ENCODE results near the gene GNB3. TPM values are rescaled to one million over a fixed set of nuclear protein-coding genes. Genes with fewer than 3 reads are reported as not detected.

GNB3 gene
- total and polyA plus RNA-seq, 9 of the 15 experiments (the other 6 are each of a cell fraction or from before 2014, with no cell fraction given) = 1.4 to 5.8 (median 2.0) TPM

DNA sequence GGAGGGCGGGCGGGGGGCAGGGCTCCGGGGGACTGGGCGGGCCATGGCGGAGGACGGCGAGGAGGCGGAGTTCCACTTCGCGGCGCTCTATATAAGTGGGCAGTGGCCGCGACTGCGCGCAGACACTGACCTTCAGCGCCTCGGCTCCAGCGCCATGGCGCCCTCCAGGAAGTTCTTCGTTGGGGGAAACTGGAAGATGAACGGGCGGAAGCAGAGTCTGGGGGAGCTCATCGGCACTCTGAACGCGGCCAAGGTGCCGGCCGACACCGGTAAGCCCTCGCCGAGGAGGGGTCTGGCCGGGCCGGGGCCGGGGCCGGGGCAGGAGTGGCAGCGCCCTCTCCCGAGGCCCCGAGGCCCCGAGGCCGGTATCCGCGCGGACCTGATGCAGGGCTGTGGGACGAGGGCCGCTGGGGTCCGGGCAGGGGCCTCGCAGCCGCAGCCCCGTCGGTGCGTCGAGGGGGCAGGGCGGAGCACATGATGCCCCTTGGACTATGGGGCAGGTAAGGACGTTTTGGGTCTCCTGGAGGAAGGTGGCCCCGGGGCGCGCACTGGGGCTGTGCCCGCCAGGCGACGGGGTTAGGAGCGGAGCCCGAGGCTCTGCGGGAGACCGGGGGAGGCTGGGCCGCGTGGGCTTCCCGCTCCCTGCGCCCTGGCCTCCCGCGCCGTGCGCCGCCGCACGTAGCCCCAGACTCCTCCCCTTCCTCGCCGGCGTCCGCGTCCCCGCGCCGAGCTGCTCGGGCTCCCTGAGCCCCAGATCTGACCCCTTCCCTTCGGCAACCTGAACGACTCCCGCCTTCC is 26.9 kb downstream of the GNB3 start, which contains the start of gene TPI1 (continued):
- TF ChIP-seq ZKSCAN8 (CRISPR knock-in tag; IDR thresholded peaks at IDR 0.05) = no peak
- no peak for TF ChIP-seq CBFB (CRISPR knock-in tag; IDR thresholded peaks at IDR 0.05)
- TF ChIP-seq RBM17 (IDR thresholded peaks at IDR 0.05; ENCODE audit: borderline replicate concordance, low read depth, low read length) = no peak
- TF ChIP-seq C11orf30 (IDR thresholded peaks at IDR 0.05; ENCODE audit: low read depth) = no peak
- no peak for TF ChIP-seq IRF9 (tag; IDR thresholded peaks at IDR 0.05)
- TF ChIP-seq CBX1 (IDR thresholded peaks at IDR 0.05; ENCODE audit: low read depth) = 0 out of 2 replicates have a peak, but pooled peaks have one; percentile 72
- TF ChIP-seq ZNF318 (IDR thresholded peaks at IDR 0.05; ENCODE audit: borderline replicate concordance in 1 of 2, low read depth in 1 of 2) = no peak
- no peak for TF ChIP-seq MTA1 (IDR thresholded peaks at IDR 0.05; ENCODE audit: borderline replicate concordance)
- TF ChIP-seq, protein P1, sequence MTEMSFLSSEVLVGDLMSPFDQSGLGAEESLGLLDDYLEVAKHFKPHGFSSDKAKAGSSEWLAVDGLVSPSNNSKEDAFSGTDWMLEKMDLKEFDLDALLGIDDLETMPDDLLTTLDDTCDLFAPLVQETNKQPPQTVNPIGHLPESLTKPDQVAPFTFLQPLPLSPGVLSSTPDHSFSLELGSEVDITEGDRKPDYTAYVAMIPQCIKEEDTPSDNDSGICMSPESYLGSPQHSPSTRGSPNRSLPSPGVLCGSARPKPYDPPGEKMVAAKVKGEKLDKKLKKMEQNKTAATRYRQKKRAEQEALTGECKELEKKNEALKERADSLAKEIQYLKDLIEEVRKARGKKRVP (CRISPR knock-in tag; IDR thresholded peaks at IDR 0.05) = no peak
- no peak for TF ChIP-seq ZNF197 (CRISPR knock-in tag; IDR thresholded peaks at IDR 0.05; ENCODE audit: low read depth)
- no peak for TF ChIP-seq BCL6 (CRISPR knock-in tag; IDR thresholded peaks at IDR 0.05)
- no peak for TF ChIP-seq JUNB (CRISPR knock-in tag; conservative IDR thresholded peaks at IDR 0.05)
- TF ChIP-seq RBM25 (IDR thresholded peaks at IDR 0.05; ENCODE audit: low read depth, low read length, severe bottlenecking) = no peak
- TF ChIP-seq TRIM28 (IDR thresholded peaks at IDR 0.05) = no peak
- TF ChIP-seq THAP12 (CRISPR knock-in tag; IDR thresholded peaks at IDR 0.05) = 0 out of 2 replicates have a peak, but pooled peaks have one; percentile 48

All from K562 (cell line).